ENCODE measurements around the gene RFXANK.
A peak's percentile ranks its signal among the peaks of the same experiment; 100 is the strongest.

- no peak for TF ChIP-seq CTCF (IDR thresholded peaks at IDR 0.05)
- TF ChIP-seq POLR2A (IDR thresholded peaks at IDR 0.05): peak; percentile 29 to 62
- TF ChIP-seq POLR2AphosphoS5 (IDR thresholded peaks at IDR 0.05): peak; percentile 33 to 76 (median 61)
- no peak for TF ChIP-seq EP300 (IDR thresholded peaks at IDR 0.05)
These were observed at the start of gene RFXANK, which contains the start of gene BORCS8 for GRCh38 chr19:19192078-19192882.

Data from sigmoid colon (tissue), 4 donors.